Mesendoderm (in vitro differentiated cells): ENCODE data around the gene KIF16B.

ENCODE experiments used
- DNase-seq: peaks from one replicate; pipeline ENCODE4 v3.0.0; 2013
- H2AK5ac ChIP-seq: 2 replicates; pipeline ENCODE4 v1.6.1; 2013; ENCODE audit warnings: low read length, inconsistent platforms
- H2BK120ac ChIP-seq: 2 replicates; pipeline ENCODE4 v1.6.1; 2013; ENCODE audit warnings: low read depth, mild to moderate bottlenecking, low read length, moderate library complexity, mixed read lengths
- H2BK15ac ChIP-seq: replicated peaks from 2 replicates; pipeline ENCODE4 v1.6.1; 2013; ENCODE audit warnings: low read depth, mild to moderate bottlenecking, moderate library complexity
- H2BK5ac ChIP-seq: 2 replicates; pipeline ENCODE4 v1.6.1; 2013; ENCODE audit warnings: low read length, inconsistent platforms
- H3K18ac ChIP-seq: 2 replicates; pipeline ENCODE4 v1.6.1; 2013; ENCODE audit warnings: mild to moderate bottlenecking, low read length, mixed read lengths
- H3K23ac ChIP-seq: one replicate; pipeline ENCODE4 v1.6.1; 2013; ENCODE audit warnings: low read length
- H3K27ac ChIP-seq: 2 replicates; pipeline ENCODE4 v1.5.1; 2013; ENCODE audit warnings: low read depth, mild to moderate bottlenecking, inconsistent platforms, low read length, moderate library complexity
- H3K27me3 ChIP-seq: 2 replicates; pipeline ENCODE4 v1.6.1; 2013; ENCODE audit warnings: low read length, control low read depth, mild to moderate bottlenecking, inconsistent platforms; ENCODE audit not compliant: insufficient read depth, poor library complexity
- H3K36me3 ChIP-seq: 2 replicates; pipeline ENCODE4 v1.6.1; 2013; ENCODE audit warnings: low read length, inconsistent platforms; ENCODE audit not compliant: control insufficient read depth, insufficient read depth
- H3K4ac ChIP-seq: one replicate; pipeline ENCODE4 v1.6.1; 2013; ENCODE audit warnings: low read depth, mild to moderate bottlenecking, low read length, moderate library complexity
- H3K4me1 ChIP-seq: 2 replicates; pipeline ENCODE4 v1.6.1; 2013; ENCODE audit warnings: low read depth, low read length, inconsistent platforms; ENCODE audit not compliant: control insufficient read depth
- H3K4me2 ChIP-seq: 2 replicates; pipeline ENCODE4 v1.6.1; 2013; ENCODE audit warnings: low read length
- H3K4me3 ChIP-seq: 2 replicates; pipeline ENCODE4 v1.5.1; 2013; ENCODE audit warnings: mild to moderate bottlenecking, low read length
- H3K56ac ChIP-seq: one replicate; pipeline ENCODE4 v1.6.1; 2013; ENCODE audit warnings: low read length
- H3K79me1 ChIP-seq: 2 replicates; pipeline ENCODE4 v1.6.1; 2013; ENCODE audit warnings: low read length, inconsistent platforms
- H3K79me2 ChIP-seq: 2 replicates; pipeline ENCODE4 v1.6.1; 2013; ENCODE audit warnings: mild to moderate bottlenecking, low read length; ENCODE audit not compliant: control insufficient read depth, insufficient read depth
- H3K9ac ChIP-seq: 2 replicates; pipeline ENCODE4 v1.6.1; 2013; ENCODE audit warnings: low read length, inconsistent platforms
- H4K5ac ChIP-seq: one replicate; pipeline ENCODE4 v1.6.1; 2013; ENCODE audit warnings: low read length
- H4K8ac ChIP-seq: one replicate; pipeline ENCODE4 v1.6.1; 2013; ENCODE audit warnings: low read depth, mild to moderate bottlenecking, control low read depth, low read length, moderate library complexity
- WGBS: extraction: QIAGEN DNeasy Blood & Tissue Kit; methylation state at CpG from one replicate; pipeline ENCODE4 v1.1.7; 2013; ENCODE audit warnings: low lambda C conversion rate, missing lambda C conversion rate; ENCODE audit not compliant: insufficient coverage; ENCODE audit errors: extremely low coverage; 5-methylcytosine and 5-hydroxymethylcytosine counted together

KIF16B gene

DNA sequence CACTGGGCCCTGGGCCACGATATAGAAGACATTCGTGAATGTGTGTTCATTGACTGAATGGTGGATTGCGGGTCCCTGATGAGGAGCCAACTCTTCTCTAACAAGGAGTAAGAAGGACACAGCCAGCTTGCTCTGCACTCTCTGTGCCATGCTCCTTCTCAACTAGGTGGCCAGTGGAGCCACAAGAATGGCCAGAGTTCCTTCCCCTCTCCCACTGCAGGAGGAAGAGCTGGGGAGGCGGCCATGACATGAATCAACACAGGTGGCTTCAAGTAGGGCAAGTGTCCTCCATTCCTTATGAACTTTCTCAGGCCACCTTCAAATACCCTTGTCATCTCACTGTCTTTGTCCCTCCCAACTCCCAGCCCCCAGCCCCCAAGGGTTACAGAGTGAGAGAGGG lies 305.7 kb downstream of the KIF16B start:
- Histone ChIP-seq H3K36me3 (no peaks in the 10 kb centered on the region), H3K23ac (no peak overlapping the region), H3K79me1 (no peaks in the 10 kb centered on the region), H3K4ac (no peak overlapping the region), H4K8ac (no peak overlapping the region), H3K4me3 (no peak overlapping the region), H2BK15ac (no peak overlapping the region), H3K4me2 (no peak overlapping the region), H2BK120ac (no peak overlapping the region), H3K18ac (no peak overlapping the region), H3K9ac (no peak overlapping the region), H3K79me2 (no peaks in the 10 kb centered on the region), H2AK5ac (no peak overlapping the region), H4K5ac (no peak overlapping the region), H3K27me3 (no peaks in the 10 kb centered on the region), H3K27ac (no peak overlapping the region), H3K4me1 (no peaks in the 10 kb centered on the region), H2BK5ac (no peak overlapping the region), H3K56ac (no peak overlapping the region)
- WGBS = no CpG with 5 or more reads among the region's 4 CpGs
- DNase-seq = no peak

- no peak overlapping the region for H3K18ac ChIP-seq
- no peak overlapping the region for H3K4me3 ChIP-seq
- H2AK5ac ChIP-seq = no peak overlapping the region
- H4K8ac ChIP-seq = no peak overlapping the region
- no peak overlapping the region for H2BK120ac ChIP-seq
- no CpG with 5 or more reads among the region's 5 CpGs for WGBS
- DNase-seq = no peak
- H3K27ac ChIP-seq = no peak overlapping the region
- H2BK5ac ChIP-seq = no peak overlapping the region
- no peaks in the 10 kb centered on the region for H3K36me3 ChIP-seq
- no peak overlapping the region for H4K5ac ChIP-seq
- H3K4me2 ChIP-seq = no peak overlapping the region
- no peaks in the 10 kb centered on the region for H3K27me3 ChIP-seq
- H3K23ac ChIP-seq = no peak overlapping the region
- H2BK15ac ChIP-seq = no peak overlapping the region
- H3K79me1 ChIP-seq = no peaks in the 10 kb centered on the region
- no peaks in the 10 kb centered on the region for H3K79me2 ChIP-seq
- no peaks in the 10 kb centered on the region for H3K4me1 ChIP-seq
- no peak overlapping the region for H3K9ac ChIP-seq
- H3K56ac ChIP-seq = no peak overlapping the region
- H3K4ac ChIP-seq = no peak overlapping the region
Observed at GRCh38 chr20:16265334-16265733, 307.9 kb downstream of the KIF16B start.

GRCh38 chr20:16263582-16263981 lies 309.7 kb downstream of the KIF16B start:
- no CpG with 5 or more reads among the region's 2 CpGs for WGBS
- no peak for DNase-seq

GRCh38 chr20:16262594-16262993 lies 310.7 kb downstream of the KIF16B start:
- WGBS = no CpG with 5 or more reads among the region's 5 CpGs
- DNase-seq = no peak

More at GRCh38 chr20:16263582-16263981, 309.7 kb downstream of the KIF16B start:
- Histone ChIP-seq H3K27ac (no peak overlapping the region), H2BK120ac (no peak overlapping the region), H3K4ac (no peak overlapping the region), H4K8ac (no peak overlapping the region), H3K79me2 (no peaks in the 10 kb centered on the region), H3K9ac (no peak overlapping the region), H3K56ac (no peak overlapping the region), H3K36me3 (no peaks in the 10 kb centered on the region), H2BK5ac (no peak overlapping the region), H4K5ac (no peak overlapping the region), H3K4me3 (no peak overlapping the region), H3K18ac (no peak overlapping the region), H3K4me1 (no peaks in the 10 kb centered on the region), H2AK5ac (no peak overlapping the region), H3K4me2 (no peak overlapping the region), H2BK15ac (no peak overlapping the region), H3K27me3 (no peaks in the 10 kb centered on the region), H3K79me1 (no peaks in the 10 kb centered on the region), H3K23ac (no peak overlapping the region)

DNA sequence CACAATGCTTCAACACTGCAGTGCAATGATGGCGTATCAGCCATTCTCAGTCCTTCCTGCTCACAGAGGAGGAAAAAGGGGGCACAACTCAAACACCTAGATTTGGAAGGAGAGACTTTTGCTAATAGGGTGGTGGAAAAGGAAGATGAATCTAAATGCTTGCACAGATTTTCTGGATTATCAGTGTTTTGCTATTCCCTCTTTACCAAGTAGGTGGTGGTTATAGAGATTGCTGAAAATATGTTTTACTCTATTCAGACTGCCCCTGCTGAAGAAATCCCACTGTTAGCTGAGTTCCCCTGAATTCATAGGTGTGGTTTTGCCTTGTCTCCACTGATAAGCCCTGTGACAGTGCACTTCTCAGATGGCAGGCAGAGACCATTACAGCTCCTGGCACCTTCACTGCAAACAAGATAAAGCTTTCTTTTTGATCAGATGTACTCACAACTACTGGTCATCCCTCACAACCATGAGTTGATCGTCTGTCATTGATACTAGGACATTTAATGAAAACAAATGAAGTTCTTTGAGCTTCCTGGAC lies 311.4 kb downstream of the KIF16B start:
- Histone ChIP-seq H3K23ac (no peak overlapping the region), H2BK15ac (no peak overlapping the region), H3K56ac (no peak overlapping the region), H3K27ac (no peak overlapping the region), H3K79me2 (no peaks in the 10 kb centered on the region), H3K9ac (no peak overlapping the region), H2BK5ac (no peak overlapping the region), H3K4me3 (no peak overlapping the region), H3K4ac (no peak overlapping the region), H3K36me3 (no peaks in the 10 kb centered on the region), H3K4me2 (no peak overlapping the region), H2BK120ac (no peak overlapping the region), H4K5ac (no peak overlapping the region), H3K4me1 (no peaks in the 10 kb centered on the region), H2AK5ac (no peak overlapping the region), H3K27me3 (no peaks in the 10 kb centered on the region), H4K8ac (no peak overlapping the region), H3K79me1 (no peaks in the 10 kb centered on the region), H3K18ac (no peak overlapping the region)
- WGBS = no CpG with 5 or more reads among the region's 2 CpGs
- no peak for DNase-seq

More at GRCh38 chr20:16262594-16262993, 310.7 kb downstream of the KIF16B start:
- Histone ChIP-seq H3K27ac (no peak overlapping the region), H2AK5ac (no peak overlapping the region), H3K79me2 (no peaks in the 10 kb centered on the region), H3K9ac (no peak overlapping the region), H3K4me3 (no peak overlapping the region), H3K23ac (no peak overlapping the region), H3K79me1 (no peaks in the 10 kb centered on the region), H2BK120ac (no peak overlapping the region), H3K18ac (no peak overlapping the region), H3K4ac (no peak overlapping the region), H3K4me2 (no peak overlapping the region), H2BK15ac (no peak overlapping the region), H4K8ac (no peak overlapping the region), H4K5ac (no peak overlapping the region), H3K56ac (no peak overlapping the region), H3K36me3 (no peaks in the 10 kb centered on the region), H3K27me3 (no peaks in the 10 kb centered on the region), H3K4me1 (no peaks in the 10 kb centered on the region), H2BK5ac (no peak overlapping the region)

- H3K23ac ChIP-seq = no peak overlapping the region
- no peak overlapping the region for H3K18ac ChIP-seq
- WGBS = no CpG with 5 or more reads among the region's 7 CpGs
- H2BK120ac ChIP-seq = no peak overlapping the region
- no peaks in the 10 kb centered on the region for H3K79me1 ChIP-seq
- H4K8ac ChIP-seq = no peak overlapping the region
- H3K4me2 ChIP-seq = no peak overlapping the region
- no peak overlapping the region for H4K5ac ChIP-seq
- DNase-seq = no peak
- H3K4me3 ChIP-seq = no peak overlapping the region
- no peak overlapping the region for H3K9ac ChIP-seq
- H2BK5ac ChIP-seq = no peak overlapping the region
- no peaks in the 10 kb centered on the region for H3K4me1 ChIP-seq
- H3K56ac ChIP-seq = no peak overlapping the region
- H2AK5ac ChIP-seq = no peak overlapping the region
- no peak overlapping the region for H2BK15ac ChIP-seq
- H3K36me3 ChIP-seq = no peaks in the 10 kb centered on the region
- no peaks in the 10 kb centered on the region for H3K79me2 ChIP-seq
- no peak overlapping the region for H3K27ac ChIP-seq
- H3K27me3 ChIP-seq = no peaks in the 10 kb centered on the region
- no peak overlapping the region for H3K4ac ChIP-seq
Observed at GRCh38 chr20:16260911-16261310, 312.3 kb downstream of the KIF16B start.
